Lower lobe of right lung (tissue), 2 donors: ENCODE results near the gene VAPB. TPM values are rescaled to one million over a fixed set of nuclear protein-coding genes. Genes with fewer than 3 reads are reported as not detected.

Experiments
- ATAC-seq, 2 donors: fragments of 200-7000 bp; cut with Tn5 transposase; one replicate each; pipeline ENCODE4 v1.9.1; 2020 to 2022; ENCODE audit warnings: mild to moderate bottlenecking in 2 of 2, moderate library complexity in 2 of 2
- DNase-seq: peaks from one replicate; pipeline ENCODE4 v3.0.0-alpha.2; 2020
- H3K27ac ChIP-seq: fragments of 200-600 bp; one replicate; pipeline ENCODE4 v1.8.0; 2022
- H3K27me3 ChIP-seq: fragments of 200-600 bp; one replicate; pipeline ENCODE4 v1.8.0; 2022; ENCODE audit warnings: low read depth
- H3K36me3 ChIP-seq: fragments of 200-600 bp; one replicate; pipeline ENCODE4 v1.8.0; 2022; ENCODE audit warnings: mild to moderate bottlenecking
- H3K4me1 ChIP-seq: fragments of 200-600 bp; one replicate; pipeline ENCODE4 v1.8.0; 2022
- H3K4me3 ChIP-seq: fragments of 200-600 bp; one replicate; pipeline ENCODE4 v1.8.0; 2022; ENCODE audit warnings: mild to moderate bottlenecking
- H3K9me3 ChIP-seq: fragments of 200-600 bp; one replicate; pipeline ENCODE4 v1.8.0; 2022
- CTCF ChIP-seq: fragments of 200-600 bp; IDR thresholded peaks from one replicate; pipeline ENCODE4 v1.8.0; 2022; ENCODE audit warnings: antibody characterized with exemption, mild to moderate bottlenecking
- intact Hi-C: fragments of 100-400 bp; cut with DNase I; formaldehyde crosslinking; loops from one replicate; pipeline ENCODE4 v1.11.0; 2022
- total RNA-seq: library from RNA; stranded (reverse); fragmentation: NEBNext Ultra II Directional; extraction: Animal tissue kit (Norgen Biotek cat#: 25700); gene quantifications from one replicate; pipeline ENCODE4 v1.2.1, GENCODE V29; 2021
- donor health status: DM: no; HTN: yes; CAD: no; lungs with severe emphysema.

VAPB gene
- total RNA-seq, 1 donor from 2014 or later, result 44.5 TPM

- H3K36me3 ChIP-seq, result peaks cover 46% of the 10 kb centered on the region
- no peak for TF ChIP-seq CTCF
- no peaks in the 10 kb centered on the region for H3K27me3 ChIP-seq
- H3K27ac ChIP-seq, result no peak overlapping the region
- ATAC-seq (no peak), DNase-seq (no peak)
- H3K4me3 ChIP-seq, result no peak overlapping the region
- intact Hi-C loops, result loop anchor here (10.0 kb wide), 1 partner anchor 215 kb away; no protein-coding TSS in a partner anchor
- no peaks in the 10 kb centered on the region for H3K9me3 ChIP-seq
- H3K4me1 ChIP-seq, result no peaks in the 10 kb centered on the region
Measured at GRCh38 chr20:58450254-58450653, 61.2 kb downstream of the VAPB start.

- Histone ChIP-seq H3K4me1 (no peaks in the 10 kb centered on the region), H3K36me3 (peaks cover 23% of the 10 kb centered on the region), H3K9me3 (no peaks in the 10 kb centered on the region), H3K4me3 (no peak overlapping the region), H3K27ac (no peak overlapping the region), H3K27me3 (no peaks in the 10 kb centered on the region)
- ATAC-seq (no peak), DNase-seq (no peak)
- intact Hi-C loops, result loop anchor here (10.0 kb wide), 1 partner anchor 218 kb away; no protein-coding TSS in a partner anchor
- no peak for TF ChIP-seq CTCF
Measured at GRCh38 chr20:58452667-58453255, 63.7 kb downstream of the VAPB start.

GRCh38 chr20:58453391-58453790 lies 64.4 kb downstream of the VAPB start:
- Histone ChIP-seq H3K36me3 (peaks cover 17% of the 10 kb centered on the region), H3K9me3 (no peaks in the 10 kb centered on the region), H3K27ac (no peak overlapping the region), H3K27me3 (no peaks in the 10 kb centered on the region), H3K4me1 (no peaks in the 10 kb centered on the region), H3K4me3 (no peak overlapping the region)
- intact Hi-C loops, result loop anchor here (10.0 kb wide), 1 partner anchor 219 kb away; no protein-coding TSS in a partner anchor
- no peak for ATAC-seq
- TF ChIP-seq CTCF, result no peak
- DNase-seq, result no peak

GRCh38 chr20:58454460-58454859 lies 65.4 kb downstream of the VAPB start:
- H3K4me1 ChIP-seq, result no peaks in the 10 kb centered on the region
- H3K4me3 ChIP-seq, result no peak overlapping the region
- intact Hi-C loops, result loop anchor here (10.0 kb wide), 1 partner anchor 220 kb away; no protein-coding TSS in a partner anchor
- H3K36me3 ChIP-seq, result peaks cover 7% of the 10 kb centered on the region
- no peak overlapping the region for H3K27ac ChIP-seq
- no peak for ATAC-seq
- H3K27me3 ChIP-seq, result no peaks in the 10 kb centered on the region
- no peak for DNase-seq
- no peaks in the 10 kb centered on the region for H3K9me3 ChIP-seq
- TF ChIP-seq CTCF, result no peak

GRCh38 chr20:58457083-58457695 lies 68.2 kb downstream of the VAPB start:
- DNase-seq (no peak), ATAC-seq (no peak)
- intact Hi-C loops, result loop anchor here (10.0 kb wide), 1 partner anchor 222 kb away; no protein-coding TSS in a partner anchor
- Histone ChIP-seq H3K4me1 (no peaks in the 10 kb centered on the region), H3K4me3 (no peak overlapping the region), H3K27me3 (no peaks in the 10 kb centered on the region), H3K27ac (no peak overlapping the region), H3K9me3 (no peaks in the 10 kb centered on the region), H3K36me3 (no peaks in the 10 kb centered on the region)
- TF ChIP-seq CTCF, result no peak
